Transverse colon (tissue), 4 donors: ENCODE measurements around the gene RABGEF1. TPM values are rescaled to one million over a fixed set of nuclear protein-coding genes. Genes with fewer than 3 reads are reported as not detected.
"Not testable (repeated sequence)": the region's sequence is repeated elsewhere in the genome, so short reads cannot be mapped to it uniquely, and the experiment has no call there.

Source experiments
- DNase-seq: peaks from one replicate; pipeline ENCODE4 v3.0.0-alpha.2; 2019
- H3K27ac ChIP-seq, 4 donors: fragments of 200-600 bp; sonication (generic); 2 replicates each; pipeline ENCODE4 v1.5.1; 2016 to 2018; ENCODE audit warnings: inconsistent platforms in 4 of 4
- H3K27me3 ChIP-seq: fragments of 200-600 bp; sonication (generic); 2 replicates; pipeline ENCODE4 v1.5.1; 2017; ENCODE audit warnings: inconsistent platforms
- H3K36me3 ChIP-seq, 4 donors: fragments of 200-600 bp; sonication (generic); 2 replicates each; pipeline ENCODE4 v1.5.1; 2017 to 2019; ENCODE audit warnings: inconsistent platforms in 4 of 4
- H3K4me1 ChIP-seq, 4 donors: fragments of 200-600 bp; sonication (generic); 2 replicates each; pipeline ENCODE4 v1.5.1; 2017 to 2020; ENCODE audit warnings: inconsistent platforms in 4 of 4
- H3K4me3 ChIP-seq, 4 donors: fragments of 200-600 bp; sonication (generic); 1 replicate in 1 of 4; 2 replicates in 3 of 4; pipeline versions ENCODE4 v1.5.1 to v1.6.1; 2017 to 2019; ENCODE audit warnings: inconsistent platforms in 4 of 4
- H3K9me3 ChIP-seq, 2 donors: fragments of 200-600 bp; sonication (generic); 2 replicates each; pipeline ENCODE4 v1.5.1; 2017 to 2019; ENCODE audit warnings: inconsistent platforms in 2 of 2
- EP300 ChIP-seq: sonication (generic); formaldehyde crosslinking; IDR thresholded peaks from one replicate; pipeline ENCODE4 v1.6.1; 2017; ENCODE audit warnings: antibody characterized with exemption, low read depth
- POLR2A ChIP-seq: fragments of 450-650 bp; IDR thresholded peaks from one replicate; pipeline ENCODE4 v1.6.1; 2016; ENCODE audit warnings: antibody characterized with exemption, mild to moderate bottlenecking, moderate library complexity
- POLR2AphosphoS5 ChIP-seq, 3 donors: sonication (generic); formaldehyde crosslinking; IDR thresholded peaks; one replicate each; pipeline ENCODE4 v1.6.1; 2016; ENCODE audit warnings: antibody characterized with exemption in 3 of 3
- WGBS, 2 donors: methylation state at CpG; one replicate each; pipeline ENCODE4 v1.1.5; 2018; ENCODE audit warnings: low coverage in 1 of 2; 5-methylcytosine and 5-hydroxymethylcytosine counted together
- in situ Hi-C, 4 donors: fragments of 200-750 bp; cut with MboI; loops; one replicate each; pipeline versions ENCODE4 v1.15.0 to v1.15.1; 2017; ENCODE audit warnings: low sequenced_read_pairs in 3 of 4, low pct_ligation_motif_present in 1 of 4, low pct_unique_long_range_greater_than_20kb in 1 of 4
- intact Hi-C: fragments of 100-400 bp; cut with DNase I; formaldehyde crosslinking; loops from one replicate; pipeline ENCODE4 v1.15.1; 2023; ENCODE audit warnings: low total_unique reads
- total RNA-seq, 4 donors: library from RNA; depleted of rRNA; stranded (reverse); fragments of >200 nt; gene quantifications; one replicate each; pipeline ENCODE4 v1.1.0, GENCODE V29; 2016
- TF ChIP-seq, protein P1 (sequence below), 5 experiments: fragments of 200-600 bp in 3 of 5; fragments of 450-650 bp in 2 of 5; sonication (generic) in 3 of 5; IDR thresholded peaks; 1 replicate in 2 of 5; 2 replicates in 3 of 5; pipeline ENCODE4 v1.5.1; 2016 to 2017; ENCODE audit warnings: antibody characterized with exemption in 5 of 5, inconsistent platforms in 3 of 5, mild to moderate bottlenecking in 2 of 5, moderate library complexity in 1 of 5

The RABGEF1 gene
- total RNA-seq, 4 donors from 2014 or later: 12.7 to 32.9 (median 30.4) TPM

DNA sequence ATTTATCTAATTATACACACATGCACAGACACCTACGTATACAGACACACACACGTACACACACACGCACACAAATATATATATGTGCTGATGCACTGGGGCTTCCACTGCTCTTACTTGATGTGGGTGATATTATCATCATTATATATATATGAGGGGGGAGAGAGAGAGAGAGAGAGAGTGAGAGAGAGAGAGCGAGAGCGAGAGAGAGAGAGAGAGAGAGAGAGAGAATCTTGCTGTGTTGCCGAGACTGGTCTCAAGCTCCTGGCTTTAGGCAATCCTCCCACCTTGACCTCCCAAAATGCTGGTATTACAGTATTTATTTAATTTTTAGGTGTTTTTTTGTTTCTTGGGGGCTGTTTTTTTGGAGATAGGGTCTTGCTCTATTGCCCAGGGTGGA lies 3.6 kb upstream of the RABGEF1 start:
- Histone ChIP-seq H3K9me3 (no peaks in the 10 kb centered on the region), H3K27me3 (no peaks in the 10 kb centered on the region), H3K4me3 (no peak overlapping the region), H3K36me3 (no peaks in the 10 kb centered on the region), H3K27ac (no peak overlapping the region), H3K4me1 (peaks cover 3 to 23% (median 17%) of the 10 kb centered on the region in 4 donors)
- DNase-seq: no peak
- intact Hi-C loops: loop anchor here (1.0 kb wide), 1 partner anchor 44 kb away; no protein-coding TSS in a partner anchor
- WGBS, 2 donors: 94 to 97% methylated on average over 5 to 6 of the region's 6 CpGs
- TF ChIP-seq, protein P1, sequence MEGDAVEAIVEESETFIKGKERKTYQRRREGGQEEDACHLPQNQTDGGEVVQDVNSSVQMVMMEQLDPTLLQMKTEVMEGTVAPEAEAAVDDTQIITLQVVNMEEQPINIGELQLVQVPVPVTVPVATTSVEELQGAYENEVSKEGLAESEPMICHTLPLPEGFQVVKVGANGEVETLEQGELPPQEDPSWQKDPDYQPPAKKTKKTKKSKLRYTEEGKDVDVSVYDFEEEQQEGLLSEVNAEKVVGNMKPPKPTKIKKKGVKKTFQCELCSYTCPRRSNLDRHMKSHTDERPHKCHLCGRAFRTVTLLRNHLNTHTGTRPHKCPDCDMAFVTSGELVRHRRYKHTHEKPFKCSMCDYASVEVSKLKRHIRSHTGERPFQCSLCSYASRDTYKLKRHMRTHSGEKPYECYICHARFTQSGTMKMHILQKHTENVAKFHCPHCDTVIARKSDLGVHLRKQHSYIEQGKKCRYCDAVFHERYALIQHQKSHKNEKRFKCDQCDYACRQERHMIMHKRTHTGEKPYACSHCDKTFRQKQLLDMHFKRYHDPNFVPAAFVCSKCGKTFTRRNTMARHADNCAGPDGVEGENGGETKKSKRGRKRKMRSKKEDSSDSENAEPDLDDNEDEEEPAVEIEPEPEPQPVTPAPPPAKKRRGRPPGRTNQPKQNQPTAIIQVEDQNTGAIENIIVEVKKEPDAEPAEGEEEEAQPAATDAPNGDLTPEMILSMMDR (IDR thresholded peaks at IDR 0.05): no peak
- TF ChIP-seq EP300: no peak
- no peak for TF ChIP-seq POLR2AphosphoS5 (IDR thresholded peaks at IDR 0.05)
- no peak for TF ChIP-seq POLR2A
- in situ Hi-C loops: loop anchor here in 1 of 4 donors (10.0 kb wide), 1 partner anchor 52 kb away; no protein-coding TSS in a partner anchor

DNA sequence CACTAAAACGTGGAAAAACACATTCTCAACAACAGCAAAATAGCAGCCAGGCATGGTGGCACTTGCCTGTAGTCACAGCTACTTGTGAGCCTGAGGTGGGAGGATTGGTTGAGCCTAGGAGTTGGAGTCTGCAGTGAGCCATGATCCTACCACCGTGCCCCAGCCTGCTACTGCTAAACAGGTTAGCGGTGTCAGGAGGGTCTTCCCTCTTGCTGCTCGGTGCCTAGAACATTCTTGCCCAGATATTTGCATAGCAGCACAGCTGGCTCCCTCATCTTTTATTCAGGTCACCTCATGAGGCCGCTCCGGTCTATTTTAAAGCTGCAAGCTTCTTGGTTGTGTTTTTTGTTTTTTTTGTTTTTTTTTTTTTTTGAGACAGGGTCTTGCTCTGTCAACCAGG lies 2.9 kb upstream of the RABGEF1 start:
- intact Hi-C loops: loop anchor here (1.0 kb wide), 1 partner anchor 44 kb away; no protein-coding TSS in a partner anchor
- in situ Hi-C loops: loop anchor here in 1 of 4 donors (10.0 kb wide), 1 partner anchor 53 kb away; no protein-coding TSS in a partner anchor

DNA sequence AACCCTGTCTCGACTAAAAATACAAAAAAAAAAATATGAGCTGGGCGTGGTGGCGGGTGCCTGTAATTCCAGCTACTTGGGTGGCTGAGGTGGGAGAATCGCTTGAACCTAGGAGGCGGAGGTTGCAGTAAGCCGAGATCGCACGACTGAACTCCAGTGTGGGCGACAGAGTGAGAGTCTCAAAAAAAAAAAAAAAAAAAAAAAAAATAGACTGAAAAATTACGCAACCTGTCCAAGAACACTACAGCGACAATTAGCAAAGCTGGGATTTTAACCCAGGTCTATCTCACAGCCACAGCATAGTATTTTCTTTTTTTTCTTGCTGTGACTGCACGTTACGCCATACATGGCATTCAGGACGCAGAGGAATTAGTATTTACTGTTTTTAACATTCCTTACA lies 1.1 kb upstream of the RABGEF1 start:
- intact Hi-C loops: no loop called here

More for the DNA sequence above, 2.9 kb upstream of the RABGEF1 start:
- no peaks in the 10 kb centered on the region for H3K27me3 ChIP-seq
- no peak for DNase-seq
- TF ChIP-seq, protein P1 (IDR thresholded peaks at IDR 0.05): no peak
- no peak for TF ChIP-seq EP300
- no peak for TF ChIP-seq POLR2AphosphoS5 (IDR thresholded peaks at IDR 0.05)
- TF ChIP-seq POLR2A: no peak
- peaks cover 3 to 31% (median 20%) of the 10 kb centered on the region in 4 donors for H3K4me1 ChIP-seq
- 65 to 100% methylated on average over 2 to 6 of the region's 6 CpGs for WGBS, 2 donors
- H3K9me3 ChIP-seq: no peaks in the 10 kb centered on the region
- H3K4me3 ChIP-seq: no peak overlapping the region
- H3K36me3 ChIP-seq: no peaks in the 10 kb centered on the region
- H3K27ac ChIP-seq: no peak overlapping the region

DNA sequence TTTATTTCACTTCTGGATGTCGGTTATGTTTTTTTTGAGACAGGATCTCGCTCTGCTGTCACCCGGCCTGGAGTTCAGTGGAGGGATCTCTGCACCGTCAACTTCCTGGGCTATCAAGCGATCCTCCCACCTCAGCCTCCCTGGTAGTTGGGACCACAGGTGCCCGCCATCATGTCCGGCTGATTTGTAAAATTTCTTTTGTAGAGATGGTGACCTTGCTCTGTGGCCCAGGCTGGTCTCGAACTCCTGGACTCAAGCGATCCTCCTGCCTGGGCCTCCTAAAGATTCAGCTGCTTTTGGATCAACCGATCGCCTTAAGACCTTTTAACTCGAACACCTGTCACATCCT lies 606 bp upstream of the RABGEF1 start:
- Histone ChIP-seq H3K4me3 (peak overlapping the region; percentile 79 to 100 (median 85)), H3K9me3 (no peaks in the 10 kb centered on the region), H3K4me1 (peaks cover 3 to 32% (median 22%) of the 10 kb centered on the region in 4 donors), H3K27me3 (no peaks in the 10 kb centered on the region), H3K27ac (peak overlapping the region; percentile 94 to 98 (median 98)), H3K36me3 (no peaks in the 10 kb centered on the region)
- no peak for TF ChIP-seq EP300
- no peak for TF ChIP-seq POLR2A
- TF ChIP-seq, protein P1 (IDR thresholded peaks at IDR 0.05): no peak
- no peak for TF ChIP-seq POLR2AphosphoS5 (IDR thresholded peaks at IDR 0.05)
- DNase-seq: no peak
- 13 to 20% methylated on average over 3 to 12 of the region's 12 CpGs for WGBS, 2 donors
- in situ Hi-C loops: loop anchor here in 1 of 4 donors (10.0 kb wide), 1 partner anchor 55 kb away; no protein-coding TSS in a partner anchor
- intact Hi-C loops: loop anchor here (10.0 kb wide), 1 partner anchor 185 kb away; no protein-coding TSS in a partner anchor

More for the DNA sequence above, 1.1 kb upstream of the RABGEF1 start:
- Histone ChIP-seq H3K9me3 (no peaks in the 10 kb centered on the region), H3K36me3 (no peaks in the 10 kb centered on the region), H3K27ac (peak overlapping the region; percentile 94 to 98 (median 98)), H3K27me3 (no peaks in the 10 kb centered on the region), H3K4me1 (peaks cover 3 to 36% (median 22%) of the 10 kb centered on the region in 4 donors), H3K4me3 (peak overlapping the region in 3 of 4 donors; percentile 79 to 86 (median 84))
- WGBS, 2 donors: 76 to 80% methylated on average over 5 to 14 of the region's 14 CpGs
- TF ChIP-seq POLR2AphosphoS5 (IDR thresholded peaks at IDR 0.05) (no peak), POLR2A (no peak), EP300 (no peak)
- TF ChIP-seq, protein P1 (IDR thresholded peaks at IDR 0.05): no peak
- in situ Hi-C loops: loop anchor here in 1 of 4 donors (10.0 kb wide), 1 partner anchor 55 kb away; no protein-coding TSS in a partner anchor
- DNase-seq: no peak

DNA sequence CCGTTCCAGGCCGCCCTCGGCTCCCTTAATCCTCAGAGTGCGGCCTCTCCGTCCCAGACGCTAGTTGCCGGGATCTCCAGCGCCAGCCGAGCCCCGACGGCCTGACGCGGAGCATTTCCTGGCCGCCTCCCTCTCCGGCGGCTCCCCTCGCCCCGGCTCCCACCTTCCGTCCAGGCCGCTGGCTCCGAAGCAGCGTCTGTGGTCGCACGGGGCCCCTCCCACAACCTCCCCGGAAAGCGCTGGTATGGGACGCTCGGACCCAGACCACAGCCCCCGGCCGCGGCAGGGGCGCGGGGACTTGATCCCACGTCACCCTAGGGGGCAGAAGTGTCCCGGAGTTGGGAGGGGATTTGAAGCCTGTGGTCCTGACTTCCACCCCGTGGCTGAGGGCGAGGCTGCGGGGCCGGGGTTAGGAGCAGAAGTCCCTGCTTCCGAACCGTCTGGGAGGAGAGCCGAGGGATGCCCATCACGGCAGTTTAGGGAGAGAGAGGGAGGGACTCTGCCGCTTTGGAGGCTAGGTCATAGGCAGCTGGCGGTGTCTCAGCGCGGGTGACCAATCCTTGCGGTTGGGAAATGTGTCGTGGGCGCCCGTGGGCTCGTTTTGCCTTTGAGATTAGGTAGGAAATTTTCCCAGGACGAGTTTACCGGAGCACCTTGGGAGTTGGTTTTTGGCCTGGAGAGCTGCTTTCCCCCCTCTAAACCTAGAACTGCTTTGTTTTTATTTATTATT lies 612 bp downstream of the RABGEF1 start:
- H3K36me3 ChIP-seq, H3K27me3 ChIP-seq, H3K9me3 ChIP-seq, in situ Hi-C loops: not testable (repeated sequence)
- peak; percentile 57 for DNase-seq
- peak overlapping the region; percentile 79 to 100 (median 85) for H3K4me3 ChIP-seq
- peak overlapping the region; percentile 94 to 98 (median 98) for H3K27ac ChIP-seq
- WGBS, 2 donors: 1% methylated on average over 50 of the region's 54 CpGs; no CpG with 5 or more reads in 1 of the 2 donors
- intact Hi-C loops: loop anchor here (10.0 kb wide), 1 partner anchor 186 kb away; no protein-coding TSS in a partner anchor
- peaks cover 3 to 29% (median 22%) of the 10 kb centered on the region in 4 donors for H3K4me1 ChIP-seq
